GM21381 (cell line): Measurements from ENCODE around the gene PROB1.
"Not testable (repeated sequence)": the region's sequence is repeated elsewhere in the genome, so short reads cannot be mapped to it uniquely, and the experiment has no call there.

Source experiments
- ATAC-seq: cut with Tn5 transposase; IDR thresholded peaks from one replicate; pipeline ENCODE4 v1.9.1; 2021; ENCODE audit warnings: mild to moderate bottlenecking, moderate library complexity; ENCODE audit not compliant: unreplicated experiment

Gene PROB1

GRCh38 chr5:139414581-139415130 is 19.8 kb upstream of the PROB1 start:
- ATAC-seq = no peak

- ATAC-seq = no peak
These were observed 19.1 kb upstream of the PROB1 start for GRCh38 chr5:139413963-139414362.

DNA sequence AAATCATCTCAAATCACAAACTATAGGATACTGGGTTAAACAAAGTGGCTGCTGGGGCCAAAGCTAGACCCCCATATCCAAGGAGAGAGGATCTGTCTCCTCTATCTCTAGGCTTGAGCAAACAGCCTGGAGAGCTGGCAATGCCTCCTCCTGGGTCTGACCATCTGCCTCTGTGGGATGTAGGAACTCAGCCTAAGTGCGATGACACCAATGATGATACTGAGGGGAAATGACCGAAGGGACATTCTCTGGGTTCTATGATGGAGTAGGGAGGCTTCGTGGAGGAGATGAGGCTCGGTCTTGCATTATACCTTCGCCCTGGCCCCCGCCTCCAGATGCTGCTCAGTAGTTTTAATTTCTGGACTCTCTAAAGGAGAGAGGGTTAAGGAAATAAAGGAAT is 18.2 kb upstream of the PROB1 start:
- ATAC-seq = no peak

DNA sequence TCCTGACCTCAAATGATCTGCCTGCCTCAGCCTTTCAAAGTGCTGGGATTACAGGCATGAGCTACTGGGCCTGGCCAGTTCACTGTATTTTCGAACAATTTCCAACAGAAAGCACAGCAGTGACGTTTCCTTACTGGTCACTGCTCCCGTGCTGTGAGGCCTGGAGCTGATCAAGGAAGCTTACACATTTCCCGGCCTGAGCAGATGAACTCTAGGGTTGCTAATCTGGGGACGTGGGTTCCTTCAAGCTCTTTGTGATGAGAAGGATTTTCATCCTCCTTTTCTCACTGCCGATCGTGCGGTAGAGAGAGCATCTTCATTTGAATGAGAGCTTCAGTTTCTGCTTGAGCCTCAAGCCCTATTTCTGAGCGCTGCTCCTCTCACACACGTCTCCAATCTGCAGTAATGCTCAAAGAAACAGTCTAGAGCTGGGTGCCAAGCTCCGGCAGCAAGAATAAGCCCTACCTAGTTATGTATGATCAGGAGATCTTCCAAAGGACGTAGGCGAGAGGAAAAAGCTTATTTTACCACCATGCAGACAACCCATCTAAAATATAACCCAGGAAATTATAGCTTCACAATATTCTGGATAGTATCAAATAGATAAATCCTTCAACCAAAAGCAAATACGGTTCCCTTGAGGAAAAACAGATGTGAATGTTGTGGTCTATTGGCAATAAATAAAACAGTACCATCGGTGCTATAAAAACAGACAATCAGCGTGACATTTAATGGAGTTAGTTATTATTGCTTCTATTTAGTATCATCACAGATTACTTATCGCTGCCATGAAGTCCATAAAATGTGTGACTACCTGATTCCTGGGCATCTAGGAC is 16.3 kb upstream of the PROB1 start:
- ATAC-seq = no peak

DNA sequence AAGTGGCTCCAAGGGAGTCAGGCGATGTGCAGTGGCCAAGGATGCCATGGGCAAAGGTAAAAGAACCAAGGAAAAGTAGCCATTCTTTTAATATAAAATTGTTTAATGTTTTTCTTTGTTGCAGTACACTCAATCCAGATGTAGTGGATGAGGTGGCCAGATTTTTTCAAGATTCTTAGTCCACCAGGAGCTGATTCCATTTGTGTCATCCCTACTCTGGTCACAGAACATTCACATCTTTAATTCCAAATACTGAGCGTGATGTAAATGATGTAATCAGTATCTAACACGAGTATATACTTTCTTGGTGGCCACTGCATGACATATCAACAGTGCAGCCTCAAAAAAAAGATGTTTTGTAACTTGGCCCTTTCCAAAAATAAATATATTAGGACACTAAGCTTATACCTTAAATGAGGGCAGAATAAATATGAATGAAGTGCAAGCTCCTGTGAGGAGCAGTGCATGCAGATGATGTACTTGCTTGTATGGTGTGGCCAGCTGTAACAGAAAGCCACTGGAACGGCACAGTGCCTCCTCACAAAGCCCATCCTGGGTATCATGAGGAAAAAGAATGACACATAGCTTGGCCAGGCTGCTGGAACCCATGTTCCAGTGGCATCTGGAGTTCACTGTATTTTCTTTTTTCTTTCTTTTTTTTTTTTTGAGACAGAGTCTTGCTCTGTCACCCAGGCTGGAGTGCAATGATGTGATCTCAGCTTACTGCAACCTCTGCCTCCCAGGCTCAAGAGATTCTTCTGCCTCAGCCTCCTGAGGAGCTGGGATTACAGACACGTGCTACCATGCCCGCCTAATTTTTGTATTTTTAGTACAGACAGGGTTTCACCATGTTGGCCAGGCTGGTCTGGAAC is 15.5 kb upstream of the PROB1 start:
- no peak for ATAC-seq

DNA sequence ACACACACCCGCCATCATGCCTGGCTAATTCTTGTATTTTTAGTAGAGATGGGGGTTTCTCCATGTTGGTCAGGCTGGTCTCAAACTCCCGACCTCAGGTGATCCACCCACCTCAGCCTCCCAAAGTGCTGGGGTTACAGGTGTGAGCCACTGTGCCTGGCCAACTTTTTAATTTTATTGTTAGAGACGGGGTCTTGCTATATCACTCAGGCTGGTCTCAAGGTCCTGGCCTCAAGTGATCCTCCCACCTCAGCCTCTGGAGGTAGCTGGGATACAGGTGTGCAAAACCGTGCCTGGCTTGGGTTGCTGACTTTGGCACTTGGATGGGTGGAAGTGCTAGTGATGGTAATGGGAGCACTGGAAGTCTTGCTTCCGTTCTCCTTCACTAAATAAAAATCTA is 14.2 kb upstream of the PROB1 start:
- not testable (repeated sequence) for ATAC-seq

GRCh38 chr5:139408191-139408590 is 13.3 kb upstream of the PROB1 start:
- no peak for ATAC-seq

- ATAC-seq = no peak
These were observed 12.6 kb upstream of the PROB1 start for GRCh38 chr5:139407517-139407916.

DNA sequence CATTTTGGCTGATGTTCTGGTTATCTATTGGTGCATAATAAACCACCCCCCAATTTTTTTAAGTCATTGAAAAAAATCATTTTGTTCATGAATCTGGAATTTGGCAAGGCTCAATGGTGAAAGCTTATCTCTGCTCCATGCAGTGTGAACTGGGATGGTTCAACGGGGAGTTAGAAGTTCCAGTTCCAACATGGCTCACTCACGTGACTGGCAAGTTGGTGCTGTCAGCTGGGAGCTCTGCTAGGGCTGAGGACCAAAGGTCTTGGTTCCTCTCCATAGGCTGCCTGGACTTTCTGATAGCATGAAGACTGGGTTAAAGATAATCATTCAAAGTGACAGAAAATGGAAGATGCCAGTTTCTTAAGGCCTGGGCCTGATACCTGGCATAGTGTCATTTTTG is 12.1 kb upstream of the PROB1 start:
- no peak for ATAC-seq

- no peak for ATAC-seq
These were observed 9.6 kb upstream of the PROB1 start for GRCh38 chr5:139404484-139404840.

DNA sequence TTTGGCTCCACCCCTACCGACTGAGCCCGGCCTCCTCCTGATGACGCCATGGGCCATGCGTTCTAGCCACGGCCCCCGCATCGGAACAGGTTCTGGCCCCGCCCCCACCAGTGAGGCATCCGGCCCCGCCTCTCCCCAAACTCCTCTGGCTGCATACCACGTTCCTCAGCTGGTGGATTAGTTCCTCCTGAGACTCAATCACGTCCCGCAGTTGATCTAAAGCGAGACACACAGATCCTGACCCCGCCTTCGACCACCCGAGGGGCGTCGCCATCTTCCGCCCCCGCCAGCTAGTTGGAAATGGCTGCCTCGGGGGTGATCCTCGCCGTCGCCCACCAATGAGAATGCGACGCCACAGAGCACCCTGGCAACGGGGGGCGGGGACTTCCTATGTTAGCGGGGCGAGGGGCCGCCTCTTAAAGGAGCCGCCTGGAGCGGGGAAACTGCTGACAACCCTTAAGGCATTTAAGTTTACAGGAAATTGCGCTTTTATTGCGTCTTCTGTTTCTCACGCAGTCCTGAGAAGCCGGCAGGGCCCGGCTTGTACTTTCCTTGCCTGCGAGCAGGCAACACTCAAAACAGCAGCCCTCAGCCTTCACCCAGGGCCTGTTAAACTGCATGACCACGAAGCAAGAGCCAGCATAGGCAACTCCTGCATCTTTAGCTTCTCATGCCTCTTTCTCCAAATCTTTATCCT is 9.0 kb upstream of the PROB1 start, which contains the start of gene SPATA24:
TSS of gene SPATA24 (minus strand) at position 303 of the 697 bp plus-strand sequence. CDS start at position 274, 29 bp downstream.
- peak; percentile 81 for ATAC-seq

GRCh38 chr5:139403418-139403786 is 8.5 kb upstream of the PROB1 start:
- no peak for ATAC-seq

- ATAC-seq = no peak
These were observed 7.8 kb upstream of the PROB1 start for GRCh38 chr5:139402561-139403158.

DNA sequence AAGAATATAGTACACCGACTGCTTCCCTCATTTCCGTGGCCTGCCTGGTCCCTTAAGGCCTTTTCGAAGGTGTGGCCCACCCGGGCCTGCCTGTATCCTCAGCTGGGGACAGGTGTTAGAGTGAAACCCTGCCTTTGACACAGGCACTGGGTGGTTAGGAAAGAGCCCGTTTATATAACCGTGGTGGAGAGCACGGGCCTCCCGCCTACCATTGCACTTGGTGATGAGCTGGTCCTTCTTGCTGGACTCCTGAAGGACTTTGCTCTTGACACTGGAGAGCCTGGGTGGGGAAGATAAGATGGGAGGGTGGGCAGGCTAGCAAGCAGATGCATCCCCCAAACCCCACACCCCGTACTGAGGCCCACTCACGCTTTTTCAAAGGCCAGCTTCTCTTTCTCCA is 6.6 kb upstream of the PROB1 start:
- ATAC-seq = no peak

DNA sequence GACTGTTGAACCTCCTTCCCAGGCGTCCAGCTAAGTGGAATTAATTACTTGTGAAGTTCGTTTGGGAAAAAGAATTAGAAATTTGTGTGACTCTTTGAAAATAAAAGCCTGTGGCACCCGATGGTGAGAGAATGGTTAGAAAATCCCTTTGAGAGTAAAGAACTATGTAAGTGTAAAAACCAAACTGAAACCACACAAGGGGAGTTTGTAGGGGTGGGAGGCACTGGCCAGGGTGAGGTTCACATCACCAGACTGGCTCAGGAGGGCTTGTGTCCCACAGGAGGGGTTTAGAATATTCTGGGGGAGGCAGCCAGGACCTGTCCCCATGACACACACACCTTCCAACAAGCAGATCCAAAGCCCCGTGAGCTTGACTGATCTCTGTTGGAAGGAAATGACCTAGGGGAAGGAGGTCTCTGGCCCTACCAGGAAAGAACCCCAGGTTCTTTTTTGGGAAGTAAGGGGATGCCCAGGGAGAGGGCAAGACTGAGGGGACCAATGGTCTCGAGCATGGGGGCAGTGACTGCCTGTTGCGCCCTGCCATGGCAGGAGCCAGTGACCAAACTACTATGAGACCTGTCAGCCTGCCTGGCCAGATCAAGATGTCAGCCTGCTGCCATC is 4.7 kb upstream of the PROB1 start:
- peak; percentile 32 for ATAC-seq

DNA sequence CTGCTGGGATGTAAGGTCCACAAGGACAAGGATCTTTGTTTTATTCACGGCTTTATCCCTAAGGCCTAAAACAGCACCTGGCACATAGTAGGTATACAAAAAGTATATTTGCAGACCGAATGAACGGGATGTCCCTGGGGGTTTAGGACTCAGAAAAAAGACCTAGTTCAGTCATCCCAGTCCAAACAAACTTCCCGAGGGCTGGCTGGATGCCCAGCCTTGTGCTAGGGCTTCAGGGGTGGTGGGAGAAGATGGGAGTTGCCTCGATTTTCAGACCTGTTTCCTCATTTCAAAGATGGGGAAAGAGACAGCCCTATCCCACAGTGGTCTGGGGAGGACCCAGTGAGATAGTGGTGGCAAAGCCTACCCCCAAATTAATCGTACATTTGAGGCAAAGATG is 3.0 kb upstream of the PROB1 start:
- ATAC-seq = no peak

- ATAC-seq = no peak
These were observed 1.8 kb upstream of the PROB1 start for GRCh38 chr5:139396691-139397090.

DNA sequence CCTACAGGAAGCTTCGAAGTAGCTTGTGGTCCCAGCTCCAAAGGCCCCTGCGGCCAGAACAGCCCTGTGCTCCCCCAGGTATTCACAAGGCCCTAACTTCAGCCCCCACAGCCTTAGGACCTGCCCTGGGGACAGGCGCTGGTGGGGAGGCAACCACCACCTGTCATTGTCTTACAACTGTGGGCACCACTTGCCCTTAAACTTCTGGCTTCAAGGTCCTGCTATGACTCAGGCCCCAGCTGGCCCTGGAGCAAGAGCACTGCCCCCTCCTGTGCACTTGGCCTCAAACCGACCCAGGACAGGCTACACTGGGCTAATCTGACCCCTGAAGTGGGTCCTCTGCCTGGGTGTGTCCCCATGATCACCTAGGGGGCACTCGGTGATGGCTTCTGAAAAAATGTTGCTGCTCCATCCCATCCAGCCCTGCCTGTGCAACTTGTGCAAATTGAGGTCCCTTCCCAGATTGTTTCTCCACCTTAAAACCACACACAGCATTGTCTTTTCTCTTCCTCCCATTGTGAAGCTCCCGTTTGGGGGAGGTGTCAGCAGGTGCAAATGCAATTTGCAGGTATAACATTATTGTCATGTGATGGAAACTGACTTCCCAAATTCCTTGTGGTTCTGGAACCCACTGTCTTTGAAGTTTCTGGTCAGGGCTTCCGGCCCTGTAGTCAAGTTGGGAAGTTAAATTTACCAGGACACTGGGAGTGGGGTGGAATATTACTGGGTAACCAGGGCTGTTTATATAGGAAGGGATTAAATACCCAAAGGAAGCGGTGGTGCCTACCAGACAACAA is 1.1 kb upstream of the PROB1 start:
- ATAC-seq = no peak

DNA sequence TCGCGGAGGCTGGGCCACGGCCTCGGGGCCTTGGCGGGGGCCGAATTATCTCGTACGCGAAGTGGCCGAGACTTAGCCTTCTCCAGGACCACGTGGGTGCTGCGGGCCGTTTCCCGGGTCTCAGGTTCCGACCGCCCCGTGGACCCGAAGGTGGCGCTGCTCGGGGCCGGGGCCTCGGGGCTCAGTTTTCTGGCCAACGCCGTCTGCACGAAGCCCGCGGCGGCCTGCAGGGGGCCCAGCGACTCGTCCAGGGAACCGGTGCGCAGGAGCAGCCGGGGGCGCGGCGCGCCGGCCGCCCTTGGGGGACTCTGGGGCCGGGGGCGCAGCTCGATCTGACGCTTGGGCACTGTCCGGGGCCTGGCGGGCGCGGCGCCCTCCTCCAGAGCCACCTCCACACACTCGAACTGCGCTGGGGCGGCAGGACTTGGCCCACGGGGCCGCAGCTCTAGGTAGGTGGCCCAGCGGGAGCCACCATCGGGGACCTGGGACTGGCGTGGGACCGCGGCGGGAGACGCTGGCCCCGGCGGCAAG is 716 bp downstream of the PROB1 start:
- ATAC-seq = no peak
